ENCODE measurements around the gene FBXO47.
A peak's percentile ranks its signal among the peaks of the same experiment; 100 is the strongest.

Gene FBXO47

GRCh38 chr17:38907930-38908675, 59.1 kb downstream of the FBXO47 start:
- DNase-seq (ENCODE audit: low read depth), result no peak
- no peak overlapping the region for H3K4me3 ChIP-seq (ENCODE audit: low read length)
- peak; percentile 17 for TF ChIP-seq CTCF (conservative IDR thresholded peaks at IDR 0.05; ENCODE audit: low read depth, low read length)

GRCh38 chr17:38906460-38907228, 60.6 kb downstream of the FBXO47 start:
- TF ChIP-seq CTCF (conservative IDR thresholded peaks at IDR 0.05; ENCODE audit: low read depth, low read length), result no peak
- DNase-seq (ENCODE audit: low read depth), result no peak
- no peak overlapping the region for H3K4me3 ChIP-seq (ENCODE audit: low read length)

- no peak for DNase-seq (ENCODE audit: low read depth)
- no peak for TF ChIP-seq CTCF (conservative IDR thresholded peaks at IDR 0.05; ENCODE audit: low read depth, low read length)
- H3K4me3 ChIP-seq (ENCODE audit: low read length), result no peak overlapping the region
These were observed 61.8 kb downstream of the FBXO47 start for GRCh38 chr17:38905375-38905774.

- H3K4me3 ChIP-seq (ENCODE audit: low read length), result no peak overlapping the region
- no peak for TF ChIP-seq CTCF (conservative IDR thresholded peaks at IDR 0.05; ENCODE audit: low read depth, low read length)
These were observed 62.3 kb downstream of the FBXO47 start for GRCh38 chr17:38904892-38905291.

GRCh38 chr17:38903404-38903803, 63.8 kb downstream of the FBXO47 start:
- TF ChIP-seq CTCF (conservative IDR thresholded peaks at IDR 0.05; ENCODE audit: low read depth, low read length), result no peak
- no peak overlapping the region for H3K4me3 ChIP-seq (ENCODE audit: low read length)
- no peak for DNase-seq (ENCODE audit: low read depth)

More at GRCh38 chr17:38904892-38905291, 62.3 kb downstream of the FBXO47 start:
- no peak for DNase-seq (ENCODE audit: low read depth)

GRCh38 chr17:38900978-38901656, 66.1 kb downstream of the FBXO47 start:
- TF ChIP-seq CTCF (conservative IDR thresholded peaks at IDR 0.05; ENCODE audit: low read depth, low read length), result no peak
- peak; percentile 64 for DNase-seq (ENCODE audit: low read depth)
- H3K4me3 ChIP-seq (ENCODE audit: low read length), result no peak overlapping the region
